ENCODE measurements around the gene REC8. TPM values are rescaled to one million over a fixed set of nuclear protein-coding genes. Genes with fewer than 3 reads are reported as not detected.

Gene REC8
- total and polyA plus RNA-seq, 10 of the 15 experiments (the other 5 are each of a cell fraction or from before 2014, with no cell fraction given), result 4.2 to 76.9 (median 29.1) TPM

DNA sequence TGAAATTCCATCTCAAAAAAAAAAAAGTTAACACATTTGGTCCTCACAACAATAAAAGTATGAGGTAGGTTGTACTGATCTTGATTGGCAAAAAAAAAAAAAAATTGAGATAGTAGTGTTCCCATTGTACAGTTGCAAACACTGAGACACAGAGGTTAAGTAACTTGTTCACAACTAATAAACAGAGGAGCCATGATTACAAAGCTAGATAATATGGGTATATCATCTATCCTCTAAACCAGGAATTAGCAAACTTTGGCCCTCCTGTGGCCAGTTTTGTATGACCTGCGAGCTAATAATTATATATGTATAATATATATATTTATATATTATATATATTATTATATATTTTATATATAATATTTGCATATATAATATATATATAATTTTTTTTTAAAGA, 38.1 kb upstream of the REC8 start:
- ChIA-PET CTCF (interaction anchor here (0.7 to 1.7 kb wide), 5 partner anchors 9 to 174 kb away, joined by 3 to 8 read pairs (median 4); partner anchors contain the start of gene MDP1), RAD21 (ENCODE audit: unreplicated experiment) (interaction anchor here (1.3 to 1.6 kb wide), 2 partner anchors 13 to 18 kb away, joined by 6 to 11 read pairs; partner anchors contain the start of genes DCAF11, NRL and PSME2), SMC1A (ENCODE audit: uncharacterized antibody, unreplicated experiment) (interaction anchor here (1.5 to 7.7 kb wide), 3 partner anchors 12 to 76 kb away, joined by 3 to 70 read pairs (median 5); partner anchors contain the start of genes DCAF11 and NRL), POLR2A (interaction anchor here (0.5 to 11.6 kb wide), 6 partner anchors 12 to 1118 kb away, joined by 3 to 276 read pairs (median 7); partner anchors contain the start of genes DCAF11, NRL, PSME2 and RNF31)
- ATAC-seq (no peak), FAIRE-seq (no peak), DNase-seq (ENCODE audit: low read depth, low spot score) (no peak)
- no peaks in the 10 kb centered on the region for H3K27me3 ChIP-seq (replicated peaks in 1 of 2; ENCODE audit: control insufficient read depth in 2 of 2, insufficient read depth in 2 of 2, low read length in 1 of 2)
- peaks cover 5 to 9% of the 10 kb centered on the region in 2 experiments; a peak in 3 of 4 replicates for H3K36me3 ChIP-seq (ENCODE audit: control insufficient read depth in 2 of 2, insufficient read depth in 2 of 2, low read length in 1 of 2)
- H3K9ac ChIP-seq (ENCODE audit: control insufficient read depth, insufficient read depth, low read length), result no peak overlapping the region
- no peak overlapping the region for H3K4me2 ChIP-seq (ENCODE audit: control insufficient read depth, insufficient read depth)
- H3K27ac ChIP-seq (ENCODE audit: control insufficient read depth, insufficient read depth), result no peak overlapping the region
- peaks cover 30% of the 10 kb centered on the region for H3K79me2 ChIP-seq (ENCODE audit: control insufficient read depth, insufficient read depth, low read length)
- in situ Hi-C loops (cut with MboI) (no loop called here), intact Hi-C loops (cut with micrococcal nuclease; ENCODE audit: unreplicated experiment) (no loop called here)
- BruUV-seq (replicated peaks), result no TSS peak
- peaks cover 31% of the 10 kb centered on the region for H3K4me1 ChIP-seq (ENCODE audit: control insufficient read depth, insufficient read depth, low read length)
- TF ChIP-seq MTA2 (IDR thresholded peaks at IDR 0.05; ENCODE audit: low read depth) (no peak), EP300 (IDR thresholded peaks at IDR 0.05; ENCODE audit: borderline replicate concordance in 1 of 2, control insufficient read depth in 1 of 2, low read depth in 2 of 2, low read length in 2 of 2) (no peak), SP1 (IDR thresholded peaks at IDR 0.05; ENCODE audit: low read depth, low read length) (no peak), PAX8 (IDR thresholded peaks at IDR 0.05) (no peak), NR2C2 (IDR thresholded peaks at IDR 0.05; ENCODE audit: borderline replicate concordance, control insufficient read depth, insufficient read length, low read depth) (no peak), PAX5 (IDR thresholded peaks at IDR 0.05; ENCODE audit: borderline replicate concordance, low read depth, low read length) (no peak), HDAC2 (IDR thresholded peaks at IDR 0.05) (no peak), NRF1 (conservative IDR thresholded peaks at IDR 0.05; ENCODE audit: low read depth, low read length) (no peak), CBX5 (IDR thresholded peaks at IDR 0.05; ENCODE audit: low read depth) (no peak)
- TF ChIP-seq, protein P1, sequence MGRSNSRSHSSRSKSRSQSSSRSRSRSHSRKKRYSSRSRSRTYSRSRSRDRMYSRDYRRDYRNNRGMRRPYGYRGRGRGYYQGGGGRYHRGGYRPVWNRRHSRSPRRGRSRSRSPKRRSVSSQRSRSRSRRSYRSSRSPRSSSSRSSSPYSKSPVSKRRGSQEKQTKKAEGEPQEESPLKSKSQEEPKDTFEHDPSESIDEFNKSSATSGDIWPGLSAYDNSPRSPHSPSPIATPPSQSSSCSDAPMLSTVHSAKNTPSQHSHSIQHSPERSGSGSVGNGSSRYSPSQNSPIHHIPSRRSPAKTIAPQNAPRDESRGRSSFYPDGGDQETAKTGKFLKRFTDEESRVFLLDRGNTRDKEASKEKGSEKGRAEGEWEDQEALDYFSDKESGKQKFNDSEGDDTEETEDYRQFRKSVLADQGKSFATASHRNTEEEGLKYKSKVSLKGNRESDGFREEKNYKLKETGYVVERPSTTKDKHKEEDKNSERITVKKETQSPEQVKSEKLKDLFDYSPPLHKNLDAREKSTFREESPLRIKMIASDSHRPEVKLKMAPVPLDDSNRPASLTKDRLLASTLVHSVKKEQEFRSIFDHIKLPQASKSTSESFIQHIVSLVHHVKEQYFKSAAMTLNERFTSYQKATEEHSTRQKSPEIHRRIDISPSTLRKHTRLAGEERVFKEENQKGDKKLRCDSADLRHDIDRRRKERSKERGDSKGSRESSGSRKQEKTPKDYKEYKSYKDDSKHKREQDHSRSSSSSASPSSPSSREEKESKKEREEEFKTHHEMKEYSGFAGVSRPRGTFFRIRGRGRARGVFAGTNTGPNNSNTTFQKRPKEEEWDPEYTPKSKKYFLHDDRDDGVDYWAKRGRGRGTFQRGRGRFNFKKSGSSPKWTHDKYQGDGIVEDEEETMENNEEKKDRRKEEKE (IDR thresholded peaks at IDR 0.05), result no peak
- TF ChIP-seq, protein P2, sequence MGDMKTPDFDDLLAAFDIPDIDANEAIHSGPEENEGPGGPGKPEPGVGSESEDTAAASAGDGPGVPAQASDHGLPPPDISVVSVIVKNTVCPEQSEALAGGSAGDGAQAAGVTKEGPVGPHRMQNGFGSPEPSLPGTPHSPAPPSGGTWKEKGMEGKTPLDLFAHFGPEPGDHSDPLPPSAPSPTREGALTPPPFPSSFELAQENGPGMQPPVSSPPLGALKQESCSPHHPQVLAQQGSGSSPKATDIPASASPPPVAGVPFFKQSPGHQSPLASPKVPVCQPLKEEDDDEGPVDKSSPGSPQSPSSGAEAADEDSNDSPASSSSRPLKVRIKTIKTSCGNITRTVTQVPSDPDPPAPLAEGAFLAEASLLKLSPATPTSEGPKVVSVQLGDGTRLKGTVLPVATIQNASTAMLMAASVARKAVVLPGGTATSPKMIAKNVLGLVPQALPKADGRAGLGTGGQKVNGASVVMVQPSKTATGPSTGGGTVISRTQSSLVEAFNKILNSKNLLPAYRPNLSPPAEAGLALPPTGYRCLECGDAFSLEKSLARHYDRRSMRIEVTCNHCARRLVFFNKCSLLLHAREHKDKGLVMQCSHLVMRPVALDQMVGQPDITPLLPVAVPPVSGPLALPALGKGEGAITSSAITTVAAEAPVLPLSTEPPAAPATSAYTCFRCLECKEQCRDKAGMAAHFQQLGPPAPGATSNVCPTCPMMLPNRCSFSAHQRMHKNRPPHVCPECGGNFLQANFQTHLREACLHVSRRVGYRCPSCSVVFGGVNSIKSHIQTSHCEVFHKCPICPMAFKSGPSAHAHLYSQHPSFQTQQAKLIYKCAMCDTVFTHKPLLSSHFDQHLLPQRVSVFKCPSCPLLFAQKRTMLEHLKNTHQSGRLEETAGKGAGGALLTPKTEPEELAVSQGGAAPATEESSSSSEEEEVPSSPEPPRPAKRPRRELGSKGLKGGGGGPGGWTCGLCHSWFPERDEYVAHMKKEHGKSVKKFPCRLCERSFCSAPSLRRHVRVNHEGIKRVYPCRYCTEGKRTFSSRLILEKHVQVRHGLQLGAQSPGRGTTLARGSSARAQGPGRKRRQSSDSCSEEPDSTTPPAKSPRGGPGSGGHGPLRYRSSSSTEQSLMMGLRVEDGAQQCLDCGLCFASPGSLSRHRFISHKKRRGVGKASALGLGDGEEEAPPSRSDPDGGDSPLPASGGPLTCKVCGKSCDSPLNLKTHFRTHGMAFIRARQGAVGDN (IDR thresholded peaks at IDR 0.05), result no peak
- TF ChIP-seq, protein P3, sequence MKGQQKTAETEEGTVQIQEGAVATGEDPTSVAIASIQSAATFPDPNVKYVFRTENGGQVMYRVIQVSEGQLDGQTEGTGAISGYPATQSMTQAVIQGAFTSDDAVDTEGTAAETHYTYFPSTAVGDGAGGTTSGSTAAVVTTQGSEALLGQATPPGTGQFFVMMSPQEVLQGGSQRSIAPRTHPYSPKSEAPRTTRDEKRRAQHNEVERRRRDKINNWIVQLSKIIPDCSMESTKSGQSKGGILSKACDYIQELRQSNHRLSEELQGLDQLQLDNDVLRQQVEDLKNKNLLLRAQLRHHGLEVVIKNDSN (IDR thresholded peaks at IDR 0.05; ENCODE audit: borderline replicate concordance, extremely low read length, insufficient read depth, low read depth, low read length), result no peak
- H3K4me3 ChIP-seq, result no peak overlapping the region
- 100% methylated on average over 1 of the region's 1 CpG for WGBS (ENCODE audit: insufficient coverage, insufficient replicate concordance, low lambda C conversion rate, missing lambda C conversion rate)
- H2AFZ ChIP-seq (ENCODE audit: control insufficient read depth, low read depth, low read length), result no peak overlapping the region
- H3K9me3 ChIP-seq (replicated peaks; ENCODE audit: control insufficient read depth, insufficient read depth, low read length), result no peaks in the 10 kb centered on the region
- H4K20me1 ChIP-seq (ENCODE audit: control insufficient read depth, insufficient read depth), result no peaks in the 10 kb centered on the region
